Measurements from ENCODE around the gene CCNQ. TPM values are rescaled to one million over a fixed set of nuclear protein-coding genes. Genes with fewer than 3 reads are reported as not detected.

CCNQ gene
- total and polyA plus RNA-seq, 2 of the 8 experiments (the other 6 are each of a cell fraction or from before 2014, with no cell fraction given), result 16.6 to 32.1 TPM

DNA sequence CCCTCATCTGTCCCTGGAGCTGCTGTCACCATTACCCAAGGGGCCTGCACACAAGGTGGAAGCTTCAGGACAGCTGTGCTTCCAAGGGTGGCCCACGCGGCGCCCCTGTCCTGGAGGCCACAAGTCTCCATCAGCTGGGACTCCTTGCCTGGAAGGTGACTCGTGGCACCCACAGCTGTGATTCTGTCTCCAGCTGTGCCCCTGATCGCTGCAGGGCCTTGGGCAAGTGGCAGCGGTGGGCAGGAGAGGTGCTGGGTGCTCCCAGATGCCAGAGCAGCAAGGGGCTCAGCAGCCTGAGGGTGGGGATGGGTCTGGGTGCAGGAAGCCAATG is 39.1 kb upstream of the CCNQ start:
- WGBS, 2 experiments (ENCODE audit: extremely low coverage in 1 of 2, insufficient coverage in 1 of 2, insufficient read length in 1 of 2, insufficient replicate concordance in 2 of 2, low coverage in 1 of 2, low lambda C conversion rate in 2 of 2, missing lambda C conversion rate in 1 of 2), result 100% methylated on average over 2 of the region's 6 CpGs; no CpG with 5 or more reads in 1 of the 2 experiments
- Histone ChIP-seq H4K20me1 (replicated peaks in 1 of 2; ENCODE audit: control insufficient read depth in 1 of 2, insufficient read depth in 2 of 2, low read length in 2 of 2) (peaks cover 0 to 3% of the 10 kb centered on the region in 2 experiments), H3K4ac (replicated peaks; ENCODE audit: insufficient read length, low read depth, low read length) (no peak overlapping the region), H2AK5ac (ENCODE audit: low read depth, low read length) (no peak overlapping the region), H3K9me3 (ENCODE audit: insufficient read depth in 2 of 2, low read depth in 1 of 2, low read length in 1 of 2) (no peaks in the 10 kb centered on the region; a peak in 1 of 4 replicates), H3K23me2 (ENCODE audit: low read depth, low read length) (peaks cover 3% of the 10 kb centered on the region; the same call in 1 of the 2 replicates), H2BK15ac (ENCODE audit: low read length) (no peak overlapping the region), H4K5ac (ENCODE audit: insufficient read length, low read depth, low read length) (no peak overlapping the region), H2BK120ac (replicated peaks; ENCODE audit: low read depth, low read length) (no peak overlapping the region), H3K14ac (ENCODE audit: insufficient read length) (no peak overlapping the region), H3K56ac (replicated peaks; ENCODE audit: insufficient read length, low read depth, low read length) (no peak overlapping the region), H3K79me2 (ENCODE audit: control insufficient read depth in 1 of 2, insufficient read depth in 2 of 2, low read length in 2 of 2) (no peaks in the 10 kb centered on the region), H3K18ac (ENCODE audit: extremely low read depth, low read length) (no peak overlapping the region), H3K4me1 (replicated peaks in 1 of 4; ENCODE audit: control insufficient read depth in 3 of 4, insufficient read depth in 4 of 4, low read length in 3 of 4) (peaks cover 0 to 12% (median 6%) of the 10 kb centered on the region in 4 experiments; a peak in 5 of 7 replicates), H3K36me3 (ENCODE audit: control insufficient read depth in 2 of 4, insufficient read depth in 4 of 4, low read length in 3 of 4) (no peaks in the 10 kb centered on the region), H3K9ac (replicated peaks in 1 of 4; ENCODE audit: extremely low read depth in 1 of 4, low read depth in 3 of 4, low read length in 3 of 4) (no peak overlapping the region), H3K4me3 (ENCODE audit: extremely low read depth in 1 of 4, insufficient read depth in 2 of 4, low read depth in 3 of 4, low read length in 4 of 4) (no peak overlapping the region), H2BK20ac (ENCODE audit: low read length) (no peak overlapping the region), H4K8ac (ENCODE audit: extremely low read depth, insufficient read depth, low read length) (no peak overlapping the region), H3K27me3 (replicated peaks in 1 of 4; ENCODE audit: control insufficient read depth in 3 of 4, extremely low read depth in 1 of 4, insufficient read depth in 3 of 4, low read length in 3 of 4) (peaks cover 11 to 25% (median 24%) of the 10 kb centered on the region in 4 experiments), H3K79me1 (ENCODE audit: low read depth, low read length) (no peaks in the 10 kb centered on the region), H2BK5ac (ENCODE audit: low read depth, low read length) (no peak overlapping the region), H2BK12ac (ENCODE audit: low read depth, low read length) (no peak overlapping the region), H3K4me2 (ENCODE audit: insufficient read depth in 1 of 2, low read depth in 2 of 2, low read length in 2 of 2) (no peak overlapping the region), H2AFZ (ENCODE audit: low read length) (no peak overlapping the region), H3K23ac (ENCODE audit: insufficient read length) (no peak overlapping the region), H3K27ac (ENCODE audit: low read depth, low read length) (no peak overlapping the region), H4K91ac (replicated peaks; ENCODE audit: insufficient read length, low read length) (no peak overlapping the region)
- FAIRE-seq (no peak), DNase-seq (ENCODE audit: low read depth in 1 of 2, low spot score in 2 of 2) (no peak)
- ChIA-PET CTCF (ENCODE audit: partially characterized antibody) (interaction anchor here (0.9 to 21.6 kb wide), 4 partner anchors 11 to 99 kb away, joined by 3 to 408 read pairs (median 4); partner anchors contain the start of gene DUSP9), POLR2A (ENCODE audit: partially characterized antibody) (interaction anchor here (1.5 kb wide), 1 partner anchor 14 kb away, joined by 3 read pairs; no protein-coding TSS in a partner anchor)
- TF ChIP-seq JUND (IDR thresholded peaks at IDR 0.05; ENCODE audit: low read length), result no peak
- TF ChIP-seq CBX8 (IDR thresholded peaks at IDR 0.05; ENCODE audit: borderline replicate concordance, low read depth, low read length), result no peak

Measured in H1 (cell line).